ENCODE results near the gene AKT1.

AKT1 gene

DNA sequence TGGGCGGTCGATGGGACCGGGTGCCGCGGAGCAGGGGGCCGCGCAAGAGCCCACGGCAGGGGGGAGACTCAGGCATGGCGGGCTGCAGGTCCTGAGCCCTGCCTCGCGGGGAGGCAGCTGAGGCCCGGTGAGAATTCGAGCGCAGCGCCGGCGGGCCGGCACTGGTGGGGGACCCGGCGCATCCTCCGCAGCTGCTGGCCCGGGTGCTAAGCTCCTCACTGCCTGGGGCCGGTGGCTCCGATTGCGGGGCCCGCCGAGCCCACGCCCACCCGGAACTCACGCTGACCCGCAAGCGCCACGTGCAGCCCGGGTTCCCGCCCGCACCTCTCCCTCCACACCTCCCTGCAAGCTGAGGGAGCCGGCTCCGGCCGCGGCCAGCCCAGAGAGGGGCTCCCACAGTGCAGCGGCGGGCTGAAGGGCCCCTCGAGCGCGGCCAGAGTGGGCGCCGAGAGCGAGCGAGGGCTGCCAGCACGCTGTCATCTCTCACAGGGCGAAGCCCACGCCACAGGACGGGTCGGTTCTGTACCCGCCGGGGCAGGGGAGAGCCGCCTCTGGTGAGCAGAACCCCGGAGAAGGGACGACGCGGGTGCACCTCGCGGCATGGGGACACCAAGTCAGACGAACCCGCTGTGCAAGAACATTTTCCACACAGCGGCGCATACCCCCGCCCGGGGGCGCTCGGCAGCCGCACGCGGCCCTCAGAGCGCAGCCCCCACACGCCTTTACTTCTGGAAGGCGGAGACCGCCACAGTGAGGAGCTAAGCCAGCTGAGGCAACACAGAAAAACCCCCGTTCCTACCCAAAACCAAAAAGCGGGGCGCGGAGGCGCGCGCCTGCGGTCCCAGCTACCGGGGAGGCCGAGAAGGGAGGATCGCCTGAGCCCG, 43.8 kb downstream of the AKT1 start:
- no peak for DNase-seq

DNA sequence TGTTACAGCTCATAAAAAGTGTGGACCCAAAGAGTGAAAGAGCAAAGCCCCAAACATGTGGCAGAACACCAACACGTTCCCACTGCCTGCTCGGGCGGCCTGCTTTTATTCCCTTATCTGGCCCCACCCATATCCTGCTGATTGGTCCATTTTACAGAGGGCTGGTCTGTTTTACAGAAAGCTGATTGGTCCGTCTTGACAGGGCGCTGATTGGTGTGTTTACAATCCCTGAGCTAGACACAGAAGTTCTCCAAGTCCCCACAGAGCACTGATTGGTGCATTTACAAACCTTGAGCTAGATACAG, 44.8 kb downstream of the AKT1 start:
- peak; percentile 22 for DNase-seq

DNA sequence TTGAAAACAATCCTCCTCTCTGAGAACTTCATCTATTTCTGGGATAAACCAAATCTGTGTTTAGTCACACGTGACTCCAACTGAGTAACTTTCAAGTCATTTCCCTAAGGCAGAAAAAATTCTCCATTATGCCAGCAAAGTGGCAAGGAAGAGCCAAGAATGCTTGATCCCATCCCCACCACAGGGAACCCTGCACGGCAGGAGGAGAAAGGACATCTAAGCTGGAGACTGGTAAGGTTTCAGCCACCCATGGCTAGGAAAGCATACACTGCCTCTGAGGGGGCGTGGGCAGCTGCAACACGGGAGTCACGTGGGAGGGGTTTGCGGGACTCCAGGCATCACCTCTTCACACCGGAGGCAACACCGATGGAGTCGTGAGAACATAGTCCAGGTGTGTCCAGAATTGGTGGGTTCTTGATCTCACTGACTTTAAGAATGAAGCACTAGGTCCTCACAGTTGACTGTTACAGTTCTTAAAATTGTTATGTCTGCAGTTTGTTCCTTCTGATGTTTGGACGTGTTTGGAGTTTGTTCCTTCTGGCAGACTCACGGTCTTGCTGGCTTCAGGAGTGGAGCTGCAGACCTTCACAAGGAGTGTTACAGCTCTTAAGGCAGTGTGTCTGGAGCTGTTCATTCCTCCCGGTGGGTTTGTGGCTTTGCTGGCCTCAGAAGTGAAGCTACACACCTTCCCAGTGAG, 45.3 kb downstream of the AKT1 start:
- DNase-seq, result no peak

DNA sequence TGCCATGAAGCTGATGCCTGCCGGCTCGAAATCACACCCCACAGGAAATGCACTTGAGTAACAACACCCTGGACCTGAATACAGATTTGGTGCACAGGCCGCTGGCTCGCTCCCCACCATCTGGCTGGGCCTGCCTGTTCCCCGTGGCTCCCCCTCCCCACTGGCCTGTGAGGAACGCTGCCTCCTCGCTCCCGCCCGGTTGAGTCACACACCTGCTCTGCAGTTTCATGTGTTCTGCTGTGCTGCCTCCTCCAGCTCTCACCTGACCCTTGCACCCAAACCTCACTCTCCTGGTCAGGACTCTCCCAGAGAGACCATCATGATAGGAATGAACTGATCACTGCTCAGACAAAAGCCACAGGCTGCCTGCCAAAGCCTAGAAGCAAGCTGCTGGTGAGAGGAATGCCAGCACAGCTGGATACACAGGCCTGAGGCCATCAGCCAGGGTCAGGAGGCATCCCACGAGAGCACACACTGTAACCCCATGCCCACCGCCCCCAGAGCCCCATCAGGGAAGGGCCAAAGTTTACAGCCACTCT, 46.4 kb downstream of the AKT1 start:
- DNase-seq, result no peak

DNA sequence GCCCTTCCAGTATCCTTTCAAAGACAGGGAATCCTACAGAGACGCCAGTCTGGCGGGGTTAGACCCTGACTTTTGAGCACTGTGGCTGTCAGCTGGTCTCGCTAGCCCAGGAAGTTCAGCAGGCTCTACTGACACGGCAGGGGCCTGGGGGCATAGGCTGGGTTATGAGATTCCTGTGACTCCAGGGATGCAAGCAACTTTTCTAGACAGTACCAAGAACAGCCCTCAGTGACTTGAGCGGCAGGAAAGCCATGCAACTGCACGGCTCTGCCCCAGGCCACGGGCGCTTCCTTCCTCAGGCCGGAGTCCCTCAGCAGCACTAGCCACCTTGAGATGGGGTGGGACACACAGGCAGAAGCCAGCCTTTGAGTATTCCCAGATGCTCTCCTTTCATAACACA, 47.7 kb downstream of the AKT1 start:
- DNase-seq, result no peak

DNA sequence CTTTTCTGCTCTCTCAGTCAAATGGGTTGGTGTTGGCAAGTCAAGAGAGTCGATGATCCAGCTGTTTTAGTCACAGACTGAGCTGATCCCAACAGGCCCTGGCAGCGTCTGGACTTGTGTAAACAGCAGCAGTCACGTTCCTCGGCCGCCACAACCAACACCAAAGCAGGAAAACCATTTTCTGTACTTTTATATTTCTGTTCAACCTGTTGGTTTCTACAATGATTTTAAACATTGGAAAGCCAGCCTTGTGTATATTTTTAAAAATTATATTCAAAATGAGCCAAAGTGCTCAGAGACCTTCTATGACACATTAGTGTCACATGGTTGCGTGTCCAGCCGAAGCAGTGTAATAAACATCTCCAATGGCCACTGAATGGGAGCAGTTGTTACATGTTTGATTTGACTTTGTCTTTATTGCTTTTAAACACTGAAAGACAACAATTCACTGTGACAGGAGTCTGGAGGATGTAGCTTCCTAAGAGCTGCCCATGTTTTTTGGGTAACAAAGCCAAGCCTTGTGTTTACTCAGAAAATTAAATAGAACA, 48.5 kb downstream of the AKT1 start:
- DNase-seq, result no peak

DNA sequence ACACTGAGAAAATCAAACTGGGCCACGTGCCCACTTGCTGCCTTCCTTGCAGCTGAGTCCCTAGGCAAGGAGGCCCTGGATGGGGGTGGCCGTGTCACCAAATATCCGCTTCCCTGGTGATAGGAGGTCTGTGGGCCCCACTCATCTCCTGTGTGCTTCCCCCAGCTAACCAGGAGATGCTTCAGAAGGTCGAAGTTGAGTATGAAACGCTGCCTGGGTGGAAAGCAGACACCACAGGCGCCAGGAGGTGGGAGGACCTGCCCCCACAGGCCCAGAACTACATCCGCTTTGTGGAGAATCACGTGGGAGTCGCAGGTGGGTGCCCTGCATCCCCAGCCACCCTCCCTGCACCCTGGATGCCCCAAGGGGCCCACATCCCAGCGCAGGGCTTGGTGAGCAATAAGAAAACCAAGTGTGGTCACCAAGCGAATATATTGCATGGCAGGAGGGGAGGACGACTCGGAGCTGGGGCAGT, 49.4 kb downstream of the AKT1 start:
- no peak for DNase-seq

DNA sequence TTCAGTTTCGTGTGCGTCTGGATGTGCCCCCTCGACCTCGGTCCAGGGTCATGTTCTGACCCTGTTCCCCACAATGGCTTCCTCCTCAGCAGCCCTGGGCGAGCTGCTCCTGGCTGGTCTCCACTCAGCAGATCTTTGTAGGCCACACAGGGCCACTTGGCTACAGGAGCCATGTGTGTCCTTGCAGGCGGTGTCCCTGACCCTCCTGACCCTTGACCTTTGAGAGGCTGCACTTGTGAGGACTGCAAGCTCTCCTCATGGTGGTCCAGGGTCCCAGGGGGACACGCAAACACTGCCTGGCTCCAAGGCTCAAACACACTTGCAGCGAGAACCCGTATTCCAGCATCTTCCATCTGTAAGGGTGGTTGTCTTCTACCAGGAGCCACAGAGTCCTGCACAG, 50.1 kb downstream of the AKT1 start:
- no peak for DNase-seq

DNA sequence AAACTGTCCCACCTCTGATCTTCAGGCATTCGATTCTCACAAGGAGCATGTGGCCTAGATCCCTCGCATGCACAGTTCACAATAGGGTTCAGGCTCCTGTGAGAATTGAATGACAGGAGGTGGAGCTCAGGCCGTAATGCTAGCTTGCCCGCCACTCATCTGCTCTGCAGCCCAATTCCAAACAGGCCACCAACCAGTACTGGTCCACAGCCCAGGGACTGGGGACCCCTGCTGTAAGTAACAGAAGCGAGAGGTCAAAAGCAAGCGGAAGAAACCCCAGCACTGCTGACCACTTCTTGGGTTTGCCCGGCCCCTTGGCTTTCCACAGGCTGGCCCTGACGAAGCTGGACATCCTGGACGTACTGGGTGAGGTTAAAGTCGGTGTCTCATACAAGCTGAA, 51.1 kb downstream of the AKT1 start:
- DNase-seq, result no peak

DNA sequence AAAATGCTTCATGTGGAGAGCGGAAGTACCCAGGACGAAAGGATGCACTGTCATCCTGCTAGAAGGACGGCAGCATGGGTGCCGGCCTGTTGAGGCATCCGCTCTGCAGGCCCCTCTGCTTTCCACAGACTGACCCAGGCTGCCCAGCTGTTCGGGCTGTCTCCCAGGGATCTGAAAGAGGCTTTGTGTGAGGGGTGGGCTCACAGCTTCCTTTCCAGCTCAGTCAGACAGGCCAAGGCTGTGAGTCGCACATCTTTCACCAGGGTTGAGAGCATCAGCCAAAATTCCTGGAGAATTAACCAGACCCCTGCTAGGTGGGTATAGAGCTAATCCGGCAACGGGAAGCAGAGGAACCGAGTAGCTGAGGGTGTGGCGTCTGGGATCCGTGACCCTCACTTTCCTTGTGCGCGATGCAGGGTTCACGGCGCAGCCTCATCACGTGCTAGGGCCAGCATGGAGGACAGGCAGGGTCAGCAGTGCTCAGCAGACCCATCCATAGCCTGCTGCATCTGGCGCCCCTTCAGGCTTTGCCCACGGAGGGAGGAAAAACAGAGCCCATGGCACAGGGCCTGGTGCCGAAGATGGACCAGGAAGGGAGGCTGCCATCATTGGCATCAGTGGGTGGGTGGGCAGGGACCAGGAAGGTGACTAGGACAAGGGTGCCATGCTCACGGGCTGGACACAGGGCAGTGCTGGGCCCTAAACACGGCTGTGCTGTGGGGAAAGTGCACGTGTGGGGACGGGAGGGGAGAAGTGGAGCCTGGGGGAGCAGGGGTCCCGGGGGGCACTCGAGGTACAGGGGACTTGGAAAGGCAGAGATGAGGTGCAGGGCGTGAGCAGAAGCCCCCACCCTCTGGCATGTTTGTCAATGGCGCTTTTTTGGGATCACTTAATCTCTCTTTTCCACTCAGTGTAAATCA, 51.8 kb downstream of the AKT1 start:
- no peak for DNase-seq

DNA sequence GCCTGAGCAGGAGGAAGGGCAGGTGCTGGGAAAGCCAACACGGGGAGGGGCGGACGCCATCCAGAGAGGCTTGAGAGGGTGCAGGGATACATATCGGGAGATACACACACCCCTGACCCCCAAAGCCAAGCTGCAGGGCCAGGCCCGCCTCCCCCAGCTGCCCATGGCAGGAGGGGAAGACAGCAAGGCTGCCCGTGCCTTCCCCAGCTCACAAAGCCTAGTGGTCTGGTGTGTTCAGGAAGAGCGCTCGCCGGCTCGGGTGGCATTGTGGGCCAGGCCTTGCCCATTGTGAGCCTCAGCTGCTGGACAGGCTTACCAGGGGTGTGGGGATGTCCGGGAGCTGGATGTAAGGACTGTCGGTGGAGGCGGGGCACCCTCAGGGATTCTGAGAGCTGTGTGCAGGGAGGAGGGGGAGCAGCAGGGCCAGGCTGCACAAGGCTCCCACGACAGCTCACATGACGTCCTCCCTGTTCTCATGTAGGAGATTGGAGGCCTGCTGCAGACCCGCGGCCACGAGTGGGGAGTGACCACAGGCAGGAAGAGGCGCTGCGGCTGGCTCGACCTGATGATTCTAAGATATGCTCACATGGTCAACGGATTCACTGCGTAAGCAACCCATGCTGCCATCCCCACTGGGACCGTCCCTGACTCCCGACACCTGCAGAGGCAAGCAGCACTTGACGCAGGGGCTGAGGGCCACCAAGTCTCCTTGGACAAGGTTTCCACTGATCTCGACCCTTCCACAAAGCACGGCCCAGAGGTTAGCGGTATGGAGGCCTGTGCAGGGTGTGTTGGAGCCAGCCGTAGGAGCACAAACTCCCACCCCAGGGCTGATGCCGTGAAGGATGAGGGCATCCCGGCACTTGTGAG, 52.7 kb downstream of the AKT1 start:
- no peak for DNase-seq

DNA sequence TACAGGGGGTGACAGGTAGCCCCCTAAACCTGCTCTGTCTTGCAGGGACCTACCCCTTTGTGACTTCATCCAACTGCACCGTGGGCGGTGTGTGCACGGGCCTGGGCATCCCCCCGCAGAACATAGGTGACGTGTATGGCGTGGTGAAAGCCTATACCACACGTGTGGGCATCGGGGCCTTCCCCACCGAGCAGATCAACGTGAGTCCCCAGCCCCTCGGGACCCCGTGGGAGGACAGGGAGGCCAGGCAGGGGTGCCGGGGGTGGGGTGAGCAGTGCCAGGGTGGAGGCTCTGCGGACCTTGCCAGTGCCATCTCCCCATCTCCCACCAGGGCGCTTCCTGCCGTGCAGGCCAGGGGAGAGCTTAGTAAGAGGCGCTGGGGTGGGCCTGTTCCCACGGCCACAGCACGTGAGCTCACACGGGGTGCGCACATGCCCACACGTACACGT, 53.7 kb downstream of the AKT1 start:
- DNase-seq, result no peak

DNA sequence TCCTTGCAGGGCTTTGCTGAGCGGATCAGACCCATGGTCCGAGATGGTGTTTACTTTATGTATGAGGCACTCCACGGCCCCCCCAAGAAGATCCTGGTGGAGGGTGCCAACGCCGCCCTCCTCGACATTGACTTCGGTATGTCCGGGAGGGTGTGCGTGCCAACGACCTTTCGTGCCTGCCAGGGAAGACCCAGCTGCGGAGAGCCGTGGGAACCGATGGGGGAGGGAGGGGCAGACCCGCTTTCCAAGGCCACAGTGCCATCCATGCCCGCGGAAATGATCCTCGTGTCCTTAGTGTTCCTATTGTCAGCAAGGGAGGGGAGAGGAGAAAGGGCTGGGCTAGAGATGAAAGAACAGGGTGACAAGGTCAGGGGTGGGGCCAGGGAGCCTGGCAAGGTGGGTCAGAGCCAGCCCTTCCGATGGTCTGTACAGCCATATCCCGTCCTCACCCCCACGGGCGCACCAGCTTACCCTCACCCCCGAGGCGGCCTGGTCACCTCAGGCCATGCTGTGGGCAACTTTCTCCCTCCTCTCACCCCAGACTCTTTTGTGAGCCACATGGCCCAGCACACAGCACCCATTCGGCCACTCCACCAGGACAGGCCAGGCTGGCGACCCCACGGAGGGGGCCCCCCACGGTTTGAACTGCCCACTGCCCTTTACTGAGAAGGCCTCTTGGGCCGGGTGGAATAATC, 54.3 kb downstream of the AKT1 start:
- DNase-seq, result no peak

DNA sequence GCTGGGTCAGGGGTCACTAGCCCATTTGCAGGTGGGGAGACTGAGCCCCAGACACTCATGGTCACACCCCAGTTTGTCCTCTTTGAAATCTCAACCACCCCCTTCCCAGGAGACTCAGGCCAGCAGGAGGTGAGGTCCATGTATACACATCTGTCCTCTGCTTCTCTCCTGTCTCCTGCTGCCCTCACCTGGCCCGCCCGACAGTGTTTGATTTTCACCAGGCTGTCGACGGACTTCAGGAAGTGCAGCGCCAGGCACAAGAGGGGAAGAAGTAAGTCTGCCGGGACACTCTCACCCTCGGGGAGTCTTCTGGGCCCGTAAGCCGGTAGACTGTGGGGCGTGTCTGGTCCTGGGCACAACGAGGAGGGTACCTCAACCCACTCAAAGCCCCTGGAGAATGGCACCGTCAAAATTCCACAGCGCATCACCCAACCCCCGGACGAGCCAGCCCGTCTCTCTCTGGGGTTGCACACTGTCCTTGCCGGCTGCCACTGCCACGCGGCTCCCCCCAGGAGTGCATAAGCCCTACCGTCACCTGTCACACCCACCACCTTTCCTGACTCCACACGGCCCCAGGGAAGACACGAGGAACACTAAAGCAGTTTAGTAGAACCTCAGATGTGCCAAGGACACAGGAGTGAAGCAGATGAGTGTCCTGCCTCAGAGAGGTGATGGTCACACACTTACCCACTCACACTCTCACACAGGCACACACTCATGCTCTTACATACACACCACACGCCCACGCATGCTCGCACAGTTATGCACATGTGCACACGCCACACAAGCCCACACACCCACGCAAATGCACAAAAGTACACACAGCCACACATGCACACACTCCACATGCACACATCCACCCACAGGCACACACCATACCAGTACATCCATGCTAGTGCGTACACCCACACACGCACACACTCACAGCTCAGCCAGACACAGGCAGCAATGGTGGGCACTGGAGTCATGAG, 55.7 kb downstream of the AKT1 start:
- DNase-seq, result no peak

DNA sequence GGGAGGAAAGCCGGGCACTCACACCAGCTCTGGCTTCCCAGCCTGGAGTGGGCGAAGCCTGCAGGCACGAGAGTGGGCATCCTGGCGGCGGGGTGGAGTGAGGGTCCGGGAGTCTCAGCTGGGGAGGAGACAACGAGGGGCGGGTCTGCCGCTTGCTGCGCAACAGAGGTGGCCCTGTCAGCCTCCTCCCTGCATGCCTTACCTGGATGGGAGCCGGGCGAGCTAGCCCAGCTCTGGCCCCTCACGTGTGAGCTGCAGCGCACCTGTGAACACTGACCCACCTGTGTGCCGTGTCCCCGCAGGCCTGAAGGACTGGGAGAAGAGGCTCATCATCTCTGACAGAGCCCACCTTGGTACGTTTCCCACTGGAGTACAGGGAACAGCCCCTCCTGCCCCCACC, 56.5 kb downstream of the AKT1 start:
- no peak for DNase-seq

DNA sequence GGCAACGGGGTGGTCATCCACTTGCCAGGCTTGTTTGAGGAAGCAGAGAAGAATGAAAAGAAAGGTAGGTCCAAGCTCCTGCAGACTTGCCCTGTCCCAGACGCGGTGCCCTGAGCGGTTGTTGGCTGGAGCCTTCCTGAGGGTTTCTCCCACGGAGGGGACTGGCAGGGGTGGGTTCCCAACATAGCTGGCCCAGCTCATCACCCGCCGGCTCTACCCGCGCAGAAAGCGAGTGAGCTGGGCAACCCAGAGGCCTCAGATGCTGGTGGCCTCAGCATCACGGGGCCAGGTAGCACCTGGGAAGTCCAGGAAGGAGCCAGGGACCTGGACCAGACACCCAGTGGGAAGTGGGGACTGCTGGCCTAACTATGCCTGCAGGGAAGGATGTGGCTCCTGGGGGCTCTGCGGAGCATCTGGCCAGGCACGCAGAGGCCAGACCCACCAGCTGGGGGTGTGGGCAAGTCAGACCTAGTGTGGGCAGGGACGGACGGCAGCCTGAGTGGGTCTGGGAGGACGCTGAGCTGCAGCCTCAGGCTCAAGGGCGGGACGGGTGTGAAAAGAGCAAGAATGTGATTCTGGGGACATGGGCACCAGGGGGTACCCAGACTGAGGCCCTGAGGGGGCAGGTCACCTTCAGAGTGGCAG, 57.1 kb downstream of the AKT1 start:
- no peak for DNase-seq

DNA sequence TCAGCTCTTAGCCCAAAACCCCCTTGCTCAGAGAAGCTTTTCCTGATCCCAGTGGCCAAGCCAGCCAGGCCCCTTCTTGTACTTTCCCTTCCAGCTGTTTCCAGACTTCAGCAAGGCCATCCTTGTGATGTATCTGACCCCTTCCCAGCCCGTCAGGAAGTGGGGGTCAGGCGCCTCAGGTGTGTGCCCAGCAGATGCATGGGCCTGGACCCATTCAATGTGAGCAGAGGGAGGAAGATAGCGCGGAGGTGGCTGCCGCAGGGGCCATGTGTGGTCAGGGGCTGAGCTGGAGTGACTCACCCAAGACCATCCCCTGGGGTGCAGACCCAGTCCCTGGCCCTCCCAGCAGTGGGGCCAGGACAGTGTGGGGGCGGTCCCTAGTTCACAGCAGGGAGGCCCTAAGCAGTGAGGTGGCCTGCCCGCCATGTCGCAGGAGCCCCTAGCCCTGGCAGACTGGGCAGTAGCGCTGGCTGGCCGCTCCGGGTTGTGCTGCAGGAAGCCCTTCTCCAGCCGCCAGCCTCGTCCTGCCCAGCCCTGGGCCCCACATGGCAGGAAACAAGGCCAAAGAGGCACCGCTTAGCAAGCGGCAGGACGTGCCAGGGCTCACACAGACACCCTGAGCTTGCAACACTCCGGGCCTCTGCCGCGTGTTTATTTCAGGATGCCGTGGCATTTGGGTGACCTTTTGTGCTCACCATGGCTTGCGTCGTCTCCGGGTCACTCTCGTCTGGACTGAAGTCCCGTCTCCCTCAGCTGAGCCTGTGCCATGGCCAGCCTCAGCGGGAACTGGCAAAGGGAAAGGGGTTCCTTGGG, 59.5 kb downstream of the AKT1 start:
- DNase-seq, result no peak

Data from CD4-positive, alpha-beta T cell treated with Interleukin-21 for 1 hour (primary cell).